ENCODE data around the gene METTL8.
"Not testable (repeated sequence)": the region's sequence is repeated elsewhere in the genome, so short reads cannot be mapped to it uniquely, and the experiment has no call there.

The METTL8 gene

GRCh38 chr2:171430516-171431410 is 3.0 kb downstream of the METTL8 start:
- no peak for DNase-seq (ENCODE audit: low spot score)

DNA sequence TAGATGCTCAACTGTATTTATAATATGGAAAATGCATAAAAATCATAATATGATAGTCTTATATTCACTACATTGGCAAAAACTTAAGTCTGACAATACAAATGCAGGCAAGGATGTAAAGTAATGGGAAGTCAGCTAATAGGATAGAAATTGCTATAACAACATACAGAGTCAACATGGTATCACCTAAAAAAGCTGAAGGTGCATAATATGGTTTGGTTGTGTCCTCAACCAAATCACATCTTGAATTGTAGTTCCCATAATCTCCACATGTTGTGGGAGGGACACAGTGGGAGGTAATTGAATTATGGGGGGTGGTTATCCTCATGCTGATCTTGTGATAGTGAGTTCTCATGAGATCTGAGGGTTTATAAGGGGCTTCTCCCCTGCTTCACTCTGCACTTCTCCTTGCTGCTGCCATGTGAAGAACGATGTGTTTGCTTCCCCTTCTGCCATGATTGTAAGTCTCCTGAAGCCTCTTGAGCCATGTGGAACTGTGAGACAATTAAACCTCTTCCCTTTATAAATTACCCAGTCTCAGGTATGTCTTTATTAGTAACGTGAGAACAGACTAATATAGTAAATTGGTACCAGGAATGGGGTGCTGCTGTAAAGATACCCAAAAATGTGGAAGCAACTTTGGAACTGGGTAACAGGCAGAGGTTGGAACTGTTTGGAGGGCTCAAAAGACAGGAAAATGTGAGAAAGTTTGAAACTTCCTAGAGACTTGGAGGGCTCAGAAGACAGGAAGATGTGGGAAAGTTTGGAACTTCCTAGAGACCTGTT is 10.9 kb downstream of the METTL8 start:
- DNase-seq (ENCODE audit: low spot score) = not testable (repeated sequence)

GRCh38 chr2:171420728-171421563 is 12.8 kb downstream of the METTL8 start:
- DNase-seq (ENCODE audit: low spot score) = no peak

GRCh38 chr2:171419333-171419732 is 14.5 kb downstream of the METTL8 start:
- DNase-seq (ENCODE audit: low spot score) = no peak

DNA sequence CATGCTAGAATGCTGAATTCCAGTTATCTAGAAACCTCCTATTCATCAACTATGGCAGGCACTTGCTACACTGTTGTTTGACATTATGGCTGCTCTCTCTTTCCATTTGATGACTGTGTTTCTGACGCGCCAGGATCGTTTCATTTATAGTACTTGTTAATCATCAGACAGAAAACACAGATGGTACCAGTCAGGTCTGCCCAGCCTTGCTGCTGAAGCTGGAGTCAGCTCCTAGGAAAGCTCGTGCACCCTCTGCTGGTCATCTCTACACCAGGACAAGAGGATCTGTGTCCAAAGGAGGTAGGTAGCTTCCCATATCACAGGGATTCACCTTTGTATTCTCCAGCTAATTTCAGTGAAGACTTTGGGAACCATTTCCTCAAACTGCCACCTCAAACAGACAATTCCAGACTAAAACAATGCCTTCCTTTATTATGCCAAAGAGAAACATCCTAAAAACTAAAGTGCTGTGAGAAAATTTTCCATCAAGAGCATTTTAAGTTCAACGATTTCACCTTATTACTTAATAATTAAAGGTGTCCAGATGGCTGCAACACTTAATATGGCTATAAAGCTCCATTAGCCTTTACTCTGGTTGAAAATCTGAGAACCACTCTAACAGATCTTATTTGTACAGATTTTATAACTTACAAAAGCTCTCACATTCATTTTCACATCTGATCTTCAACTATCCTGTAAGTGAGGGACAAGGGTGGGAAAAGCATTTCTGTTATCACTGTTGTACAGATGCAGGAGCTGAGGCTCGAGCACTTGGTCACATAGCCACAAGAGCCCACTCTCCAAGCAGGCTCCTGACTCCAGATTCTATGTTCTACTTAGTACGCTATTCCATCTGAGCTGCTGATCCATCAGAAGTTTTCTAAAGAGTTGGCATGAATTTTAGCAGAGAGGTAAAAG is 17.5 kb downstream of the METTL8 start:
- DNase-seq (ENCODE audit: low spot score) = peak; percentile 74

DNA sequence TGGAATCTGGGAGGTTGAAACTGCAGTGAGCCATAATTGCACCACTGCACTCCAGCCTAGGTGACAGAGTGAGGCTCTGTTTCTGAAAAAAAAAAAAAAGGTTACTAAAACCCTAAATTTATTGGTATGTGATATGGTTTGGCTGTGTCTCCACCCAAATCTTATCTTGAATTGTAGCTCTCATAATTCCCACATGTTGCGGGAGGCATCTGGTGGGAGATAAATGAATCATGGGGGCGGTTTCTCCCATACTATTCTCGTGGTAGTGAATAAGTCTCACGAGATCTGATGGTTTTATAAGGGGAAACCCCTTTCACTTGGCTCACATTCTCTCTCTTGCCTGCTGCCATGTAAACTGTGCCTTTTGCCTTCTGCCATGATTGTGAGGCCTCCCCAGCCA is 19.1 kb downstream of the METTL8 start:
- DNase-seq (ENCODE audit: low spot score) = not testable (repeated sequence)

DNA sequence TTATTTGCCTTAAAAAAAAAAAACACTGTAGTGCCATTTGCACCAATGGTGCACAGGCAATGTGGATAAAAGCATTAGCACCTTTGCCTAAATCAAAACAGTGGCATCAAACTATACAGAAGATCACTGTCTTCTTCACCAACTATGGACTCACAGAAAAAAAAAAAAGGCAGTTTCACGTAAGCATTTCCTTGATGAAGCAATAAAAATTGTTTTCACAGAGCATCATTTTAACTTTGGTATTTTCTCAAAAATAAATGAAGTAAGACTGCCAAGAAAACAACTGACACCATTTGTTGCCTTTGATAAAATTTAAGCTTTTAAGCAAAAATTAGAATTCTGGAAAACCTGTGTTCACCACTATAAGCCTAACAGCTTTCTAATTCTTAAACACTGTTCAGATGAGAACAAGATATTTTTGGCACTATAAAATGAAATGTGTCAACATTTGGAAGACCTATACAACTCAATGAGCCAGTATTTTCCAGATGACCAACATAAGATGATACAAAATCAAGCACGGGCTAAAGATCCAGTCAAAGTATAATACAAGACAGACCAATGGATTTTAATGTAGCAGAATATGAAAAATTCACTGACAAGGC is 21.1 kb downstream of the METTL8 start:
- no peak for DNase-seq (ENCODE audit: low spot score)

GRCh38 chr2:171411791-171412483 is 21.9 kb downstream of the METTL8 start:
- no peak for DNase-seq (ENCODE audit: low spot score)

DNA sequence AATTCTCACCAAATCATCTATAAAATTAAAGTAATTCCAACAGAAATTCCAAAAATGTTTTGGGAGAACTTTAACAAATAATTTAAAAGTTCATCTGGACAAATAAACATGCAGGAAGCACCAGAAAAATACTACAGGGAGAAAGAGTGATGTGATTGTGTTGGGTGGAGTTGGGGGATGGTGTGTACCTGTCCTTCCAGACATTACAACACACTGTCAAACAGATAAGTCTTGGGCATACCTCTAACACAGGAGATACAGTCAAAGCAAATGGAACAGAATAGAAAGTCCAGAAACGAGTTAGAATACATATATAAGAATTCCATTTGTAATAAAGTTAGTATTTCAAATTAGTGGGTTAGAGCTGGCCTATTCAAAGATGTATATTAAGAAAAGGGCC is 22.6 kb downstream of the METTL8 start:
- no peak for DNase-seq (ENCODE audit: low spot score)

GRCh38 chr2:171410624-171411023 is 23.2 kb downstream of the METTL8 start:
- no peak for DNase-seq (ENCODE audit: low spot score)

DNA sequence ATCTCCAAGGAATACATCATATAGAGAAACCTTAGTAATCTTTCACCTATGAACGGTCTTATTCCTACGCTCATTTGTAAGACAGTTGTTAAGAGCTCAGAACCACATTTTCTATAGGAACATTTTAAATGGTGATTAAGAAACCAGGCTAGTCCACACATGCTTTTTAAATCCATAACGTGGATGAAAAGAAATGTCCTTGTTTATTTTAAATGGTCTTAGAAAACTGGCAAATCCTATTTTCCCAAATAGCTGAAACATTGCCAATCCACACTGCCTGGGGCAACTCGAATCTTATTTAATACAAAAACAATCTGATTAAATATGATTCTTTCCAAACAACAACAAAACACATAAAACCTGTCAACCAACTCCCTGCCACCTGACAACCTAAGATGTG is 23.7 kb downstream of the METTL8 start:
- no peak for DNase-seq (ENCODE audit: low spot score)

DNA sequence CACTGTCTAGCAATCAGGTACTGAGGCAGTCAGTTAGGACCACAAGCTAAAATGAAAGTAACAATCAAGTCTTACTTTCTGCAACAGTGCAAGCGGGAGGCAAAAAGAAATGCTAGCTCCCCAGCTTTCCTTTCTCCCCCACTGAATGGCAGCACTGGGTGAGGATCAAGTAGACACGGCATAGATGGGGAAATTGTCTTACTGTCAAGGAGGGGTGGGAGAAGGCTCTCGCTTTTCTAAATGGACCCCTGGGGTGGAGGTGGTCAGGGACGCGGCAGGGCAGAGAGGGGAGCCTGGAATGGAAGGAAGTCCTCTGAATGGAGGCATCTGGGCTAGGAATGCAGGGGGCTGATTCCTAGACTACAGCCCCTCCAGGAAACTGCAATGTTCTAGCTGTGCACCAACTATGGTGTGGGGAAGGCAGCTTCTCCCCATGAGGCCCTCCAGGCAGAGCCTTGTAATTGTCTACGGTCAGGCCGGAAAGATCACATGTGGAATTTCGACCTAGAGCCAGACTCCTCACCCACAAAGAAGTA is 24.3 kb downstream of the METTL8 start:
- no peak for DNase-seq (ENCODE audit: low spot score)

DNA sequence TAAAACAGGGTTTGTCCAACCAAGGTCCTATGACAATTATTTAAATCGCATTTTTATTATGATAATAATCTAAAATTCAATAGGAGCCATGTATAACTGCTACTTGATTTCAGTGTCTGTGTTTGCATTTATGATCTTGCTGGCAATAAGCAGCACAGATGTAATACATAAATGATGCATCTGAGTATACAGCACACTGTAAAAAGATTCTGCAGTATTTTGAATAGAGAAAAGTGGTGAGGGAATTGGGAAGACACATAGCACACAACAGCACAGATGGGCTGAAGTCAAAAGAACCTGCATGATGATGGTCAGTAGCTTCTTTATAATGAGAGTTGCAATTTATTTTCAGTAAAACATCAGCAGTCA is 26.1 kb downstream of the METTL8 start:
- DNase-seq (ENCODE audit: low spot score) = no peak

DNA sequence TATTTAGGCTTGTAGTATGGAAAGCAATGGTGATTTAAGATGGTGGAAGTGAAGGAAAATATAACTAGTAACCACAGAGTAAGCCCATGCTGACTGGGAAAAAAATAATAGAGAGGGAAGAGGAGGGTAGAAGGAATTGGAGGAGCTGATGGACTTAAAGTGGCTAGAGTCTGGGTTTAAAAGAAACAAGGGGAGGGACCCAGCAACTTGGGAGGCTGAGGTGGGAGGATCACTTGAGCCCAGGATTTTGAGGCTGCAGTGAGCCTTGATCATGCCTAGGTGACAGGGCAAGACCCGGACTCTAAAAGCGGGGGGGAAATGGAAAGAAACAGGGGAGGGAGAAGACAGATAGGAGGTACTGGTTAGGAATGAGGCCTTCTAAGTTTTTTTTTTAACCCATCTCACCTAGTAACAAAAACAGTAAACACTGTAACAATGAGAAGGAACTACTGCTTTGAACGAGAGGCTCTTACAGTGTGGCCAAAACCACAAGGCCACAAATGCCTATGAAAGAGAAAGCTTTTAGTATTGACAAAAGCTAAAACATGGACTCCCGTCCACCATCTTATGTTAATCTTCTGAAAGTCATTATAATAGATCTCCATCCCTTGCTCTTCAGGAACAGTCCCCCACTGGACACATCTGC is 26.6 kb downstream of the METTL8 start:
- no peak for DNase-seq (ENCODE audit: low spot score)

DNA sequence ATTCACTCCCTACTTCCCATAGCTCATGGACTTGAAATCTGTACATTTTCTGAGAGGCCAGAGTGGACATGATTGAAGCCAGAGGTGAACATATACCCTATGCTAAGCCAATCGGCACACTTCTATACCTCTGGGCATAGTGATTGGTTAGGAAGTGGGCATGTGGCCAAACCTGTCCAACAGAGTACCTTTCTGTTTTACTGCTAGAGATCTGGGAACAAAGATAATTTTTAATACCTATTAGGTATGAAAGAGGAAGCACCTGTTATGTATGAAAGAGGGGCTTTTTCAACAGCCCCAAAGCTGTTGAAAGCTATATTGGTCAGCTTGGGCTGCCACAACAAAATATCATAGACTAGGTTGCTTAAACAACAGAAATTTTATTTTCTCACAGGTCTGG is 27.7 kb downstream of the METTL8 start:
- DNase-seq (ENCODE audit: low spot score) = no peak

- no peak for DNase-seq (ENCODE audit: low spot score)
Measured at GRCh38 chr2:171405546-171405945, 28.2 kb downstream of the METTL8 start.

GRCh38 chr2:171404719-171405118 is 29.1 kb downstream of the METTL8 start:
- no peak for DNase-seq (ENCODE audit: low spot score)

- DNase-seq (ENCODE audit: low spot score) = no peak
Measured at GRCh38 chr2:171404261-171404660, 29.5 kb downstream of the METTL8 start.

DNA sequence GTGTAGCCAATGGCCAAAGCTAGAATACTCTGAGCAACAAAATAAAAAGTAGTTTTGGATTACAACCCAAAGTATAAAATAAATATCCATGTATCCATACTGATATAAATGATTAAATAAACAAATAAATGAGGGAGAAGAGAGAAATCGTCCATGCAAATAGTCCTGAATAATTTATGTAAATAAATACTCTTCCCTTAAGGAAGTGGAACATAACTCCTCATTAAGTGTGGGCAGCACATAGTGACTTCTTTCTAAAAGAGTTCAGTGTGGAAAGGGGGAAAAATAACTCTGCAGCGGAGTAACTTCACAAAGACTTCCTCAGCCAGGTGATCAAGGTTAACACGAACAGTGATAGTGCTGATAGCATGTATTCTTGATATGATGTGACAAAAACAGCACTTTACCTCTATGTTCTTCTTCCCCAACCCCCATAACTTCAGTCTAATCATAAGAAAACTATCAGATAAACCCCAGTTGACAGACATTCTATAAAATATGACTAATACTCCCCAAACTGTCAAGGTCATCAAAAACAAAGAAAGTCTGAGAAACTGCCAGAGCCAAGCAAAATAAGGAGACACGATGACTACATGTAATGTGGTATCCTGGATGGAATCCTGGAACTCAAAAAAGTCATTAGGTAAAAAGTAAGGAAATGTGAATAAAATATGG is 30.7 kb downstream of the METTL8 start:
- no peak for DNase-seq (ENCODE audit: low spot score)
